GM21786 (cell line): ENCODE data around the gene GREB1.

ENCODE experiments used
- ATAC-seq: cut with Tn5 transposase; IDR thresholded peaks from one replicate; pipeline ENCODE4 v1.9.1; 2021; ENCODE audit not compliant: unreplicated experiment

Gene GREB1

DNA sequence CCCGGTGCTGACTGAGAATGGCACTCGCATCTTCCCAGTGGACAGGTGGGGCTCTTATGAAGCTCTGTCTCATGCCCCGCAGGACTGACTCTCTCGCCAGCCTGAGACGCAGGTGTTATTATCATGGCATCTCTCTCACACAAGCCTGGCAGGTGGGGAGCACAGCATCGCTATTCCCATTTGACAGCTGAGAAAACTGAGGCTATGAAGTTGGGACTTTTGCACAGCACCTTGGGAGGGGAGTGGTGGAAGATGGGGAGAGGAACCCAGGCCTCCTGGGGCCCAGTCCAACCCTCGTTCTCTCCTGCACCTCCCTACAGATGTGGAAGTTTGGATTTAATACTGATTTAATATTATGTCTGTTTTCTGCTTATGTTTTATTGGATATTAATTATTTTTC lies 145.2 kb downstream of the GREB1 start:
- ATAC-seq: no peak

DNA sequence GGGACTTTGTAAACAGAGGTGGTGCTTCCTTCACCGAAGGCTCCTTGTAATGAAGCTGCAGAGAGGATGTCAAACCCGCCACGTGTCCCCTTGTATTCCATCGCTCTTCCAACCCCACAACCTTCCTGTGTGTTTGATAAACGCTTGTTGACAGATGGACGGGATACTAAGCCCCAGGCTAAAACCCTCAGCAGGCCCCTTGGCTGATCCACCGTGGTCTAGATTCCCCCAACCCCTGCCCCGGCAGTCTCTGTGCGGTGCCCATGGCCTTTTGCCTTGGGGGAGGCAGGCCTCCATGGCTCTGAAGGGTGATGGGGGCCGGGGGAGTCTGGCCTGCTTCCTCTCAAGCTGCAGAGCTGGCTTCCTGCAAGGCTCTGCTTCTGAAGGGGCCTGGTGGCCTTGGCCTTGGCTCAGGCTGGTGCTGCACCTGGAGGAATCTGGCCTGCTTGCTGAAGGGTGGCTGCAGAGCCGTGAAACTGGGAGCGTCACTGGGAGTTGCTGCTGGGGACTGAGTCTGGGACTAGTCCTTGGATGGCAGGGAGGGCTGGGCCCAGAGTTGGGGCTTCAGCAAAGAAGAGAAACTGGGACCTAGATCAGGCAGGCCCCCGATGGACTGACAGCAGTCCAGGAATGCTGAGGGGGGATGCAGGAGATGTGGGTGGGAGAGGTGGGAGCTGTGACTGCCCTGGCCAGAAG lies 145.8 kb downstream of the GREB1 start:
- ATAC-seq: no peak

DNA sequence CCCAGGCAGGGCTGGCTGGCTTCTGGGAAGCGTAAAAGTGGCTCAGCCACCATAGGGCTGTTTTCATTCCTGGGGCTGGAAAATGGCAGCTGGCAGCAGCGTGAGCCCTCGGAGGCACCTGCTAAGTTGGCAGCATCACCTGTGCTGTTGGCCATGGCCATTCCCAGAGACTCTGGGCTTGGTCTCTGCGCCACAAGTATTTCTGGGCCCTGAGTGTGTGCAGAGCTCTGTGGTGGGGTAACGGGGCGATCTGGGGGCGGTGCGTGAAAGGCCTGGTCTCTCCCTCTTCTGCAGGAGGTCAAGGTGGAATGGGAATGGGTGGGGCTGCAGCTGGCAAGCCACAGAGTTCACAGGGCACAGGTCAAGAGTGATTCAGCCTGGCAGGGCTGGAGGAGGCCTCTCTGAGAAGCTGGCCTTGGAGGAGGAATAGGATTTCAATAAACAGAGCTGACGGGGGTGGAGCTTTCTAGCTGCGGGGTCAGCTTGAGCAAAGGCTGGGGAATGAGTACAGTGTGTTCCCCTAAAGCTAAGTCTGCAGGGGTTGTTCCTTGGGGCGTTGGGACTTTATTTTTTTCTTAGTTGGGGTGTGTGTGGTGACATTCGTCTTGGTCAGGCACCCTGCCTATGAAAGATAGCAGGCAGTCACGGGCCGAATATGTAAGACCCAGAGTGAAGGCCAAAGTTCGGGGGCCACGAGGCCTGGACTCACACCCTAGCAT lies 146.5 kb downstream of the GREB1 start:
- ATAC-seq: no peak

DNA sequence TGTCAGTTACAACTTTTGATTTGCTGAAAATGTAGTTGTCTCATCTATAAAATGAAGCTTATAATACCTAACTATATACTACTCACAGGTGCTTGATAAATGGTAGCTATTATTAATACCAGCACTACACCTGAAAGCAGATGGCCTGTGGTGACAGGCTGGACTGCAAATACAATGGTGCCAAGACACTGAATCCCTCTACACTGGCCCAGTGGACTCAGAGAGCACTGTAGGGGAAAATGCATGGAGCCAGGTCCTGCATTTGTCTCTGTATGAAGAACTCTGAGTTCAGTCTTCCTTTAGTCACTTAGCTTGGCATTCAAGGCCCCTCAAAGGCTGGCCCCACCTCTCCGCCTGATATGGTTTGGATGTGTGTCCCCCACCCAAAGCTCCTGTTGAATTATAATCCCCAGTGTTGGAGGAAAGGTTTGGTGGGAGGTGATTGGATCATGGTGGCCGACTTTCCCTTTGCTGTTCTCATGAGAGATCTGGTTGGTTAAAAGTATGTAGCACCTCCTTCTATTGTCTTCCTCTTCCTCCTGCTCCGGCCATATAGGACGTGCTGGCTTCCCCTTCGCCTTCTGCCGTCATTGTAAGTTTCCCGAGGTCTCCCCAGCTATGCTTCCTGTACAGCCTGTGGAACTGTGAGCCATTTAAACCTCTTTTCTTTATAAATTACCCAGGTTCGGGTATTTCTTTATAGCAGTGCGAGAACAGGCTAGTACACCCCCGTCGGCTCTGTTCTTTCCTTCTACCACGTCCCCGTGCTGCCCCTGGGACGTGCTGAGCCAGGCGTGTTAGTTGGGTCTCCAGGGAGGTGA lies 147.3 kb downstream of the GREB1 start:
- ATAC-seq: no peak

DNA sequence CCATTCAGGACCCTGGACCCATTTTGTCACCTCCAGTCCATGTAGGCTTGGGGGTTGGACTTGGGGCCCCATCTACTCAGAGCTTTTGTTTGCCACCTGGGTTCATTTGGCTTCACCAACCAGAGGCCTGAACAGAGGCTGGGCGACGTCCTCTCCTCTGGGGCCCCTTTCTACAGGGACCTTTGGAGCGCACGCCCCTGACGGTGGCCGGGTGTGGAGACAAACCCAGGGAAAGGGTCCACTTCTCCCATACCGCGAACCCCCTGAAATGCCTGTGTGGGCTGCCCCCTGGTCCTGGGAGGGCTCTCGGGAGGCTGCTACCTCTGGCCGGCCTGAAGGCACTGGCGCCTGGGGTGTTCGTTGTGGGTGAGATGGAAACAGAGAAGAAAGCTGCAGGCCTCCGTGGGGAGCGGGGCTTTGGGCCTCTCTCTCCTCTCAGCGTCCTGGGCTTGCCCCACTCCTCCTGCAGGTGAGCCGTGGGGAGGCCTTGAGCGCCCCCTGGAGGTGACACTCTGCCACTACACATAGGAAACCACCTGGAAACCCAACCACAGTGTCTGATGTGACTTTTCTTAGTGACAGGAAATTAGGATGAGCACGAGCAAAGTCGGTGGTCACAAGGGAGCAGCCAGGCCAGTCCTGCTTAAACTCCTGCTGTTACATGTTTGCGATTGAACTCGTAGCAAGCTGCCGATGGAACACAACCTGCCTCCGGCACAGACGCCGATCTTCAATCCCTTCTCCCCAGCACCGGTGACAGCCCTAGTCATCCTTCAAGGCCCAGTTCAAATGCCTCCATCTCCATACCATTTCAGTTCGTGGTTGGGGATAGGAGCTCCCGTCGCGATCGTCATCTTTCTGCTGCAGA lies 148.1 kb downstream of the GREB1 start:
- peak; percentile 45 for ATAC-seq

DNA sequence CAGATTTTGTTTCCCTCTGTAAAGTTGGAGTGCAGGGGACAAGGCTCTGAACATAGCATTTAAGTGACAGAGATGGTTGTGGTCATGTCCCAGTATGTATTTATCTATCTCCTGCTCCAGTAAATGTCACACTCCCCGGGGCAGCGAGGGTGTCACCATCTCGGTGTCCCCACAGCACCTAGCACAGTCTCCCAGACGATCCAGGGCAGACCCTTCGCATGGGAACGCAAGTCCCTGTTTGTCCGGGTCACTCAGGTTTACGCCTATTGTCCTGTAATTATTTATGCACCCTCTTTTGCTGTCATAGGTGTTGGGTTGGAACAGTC lies 148.7 kb downstream of the GREB1 start:
- no peak for ATAC-seq

DNA sequence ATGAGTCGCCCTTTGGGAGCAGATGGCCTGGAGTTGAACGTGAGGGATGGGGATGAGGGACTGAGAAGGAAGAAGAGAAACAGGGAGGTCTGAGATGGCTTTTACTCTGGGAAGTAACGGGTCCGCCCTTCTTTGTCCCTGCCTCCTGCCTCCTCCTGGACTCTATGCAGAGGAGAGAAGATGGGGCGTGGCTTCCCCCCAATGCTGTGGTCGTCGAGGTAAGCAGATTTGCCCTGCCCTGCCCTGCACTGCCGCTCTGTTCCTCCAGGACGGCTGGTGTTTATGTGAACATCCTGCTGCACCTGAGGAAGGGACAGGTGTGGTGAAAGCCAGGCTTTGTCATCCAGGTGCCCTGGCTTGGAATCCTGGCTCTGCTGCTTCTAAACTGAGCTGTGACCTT lies 149.6 kb downstream of the GREB1 start:
- ATAC-seq: no peak

DNA sequence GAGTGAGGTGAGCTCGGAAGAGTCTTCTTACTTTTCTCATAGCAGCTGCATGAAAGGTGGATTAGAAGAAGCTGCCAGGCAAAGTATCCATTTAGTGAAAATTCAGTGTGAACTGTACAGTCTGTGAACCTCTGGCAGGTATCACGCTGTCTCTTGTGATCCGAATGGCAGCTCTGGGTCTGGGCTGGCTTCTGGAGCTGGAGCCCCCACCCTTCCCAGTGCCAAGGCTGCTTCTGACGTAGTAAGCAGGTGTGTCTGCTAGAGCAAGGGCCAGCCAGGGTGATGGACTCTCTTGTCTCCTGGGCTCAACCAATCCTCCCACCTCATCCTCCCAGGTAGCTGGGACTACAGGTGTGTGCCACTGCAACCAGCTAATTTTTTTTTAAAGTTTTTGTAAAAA lies 150.1 kb downstream of the GREB1 start:
- no peak for ATAC-seq

DNA sequence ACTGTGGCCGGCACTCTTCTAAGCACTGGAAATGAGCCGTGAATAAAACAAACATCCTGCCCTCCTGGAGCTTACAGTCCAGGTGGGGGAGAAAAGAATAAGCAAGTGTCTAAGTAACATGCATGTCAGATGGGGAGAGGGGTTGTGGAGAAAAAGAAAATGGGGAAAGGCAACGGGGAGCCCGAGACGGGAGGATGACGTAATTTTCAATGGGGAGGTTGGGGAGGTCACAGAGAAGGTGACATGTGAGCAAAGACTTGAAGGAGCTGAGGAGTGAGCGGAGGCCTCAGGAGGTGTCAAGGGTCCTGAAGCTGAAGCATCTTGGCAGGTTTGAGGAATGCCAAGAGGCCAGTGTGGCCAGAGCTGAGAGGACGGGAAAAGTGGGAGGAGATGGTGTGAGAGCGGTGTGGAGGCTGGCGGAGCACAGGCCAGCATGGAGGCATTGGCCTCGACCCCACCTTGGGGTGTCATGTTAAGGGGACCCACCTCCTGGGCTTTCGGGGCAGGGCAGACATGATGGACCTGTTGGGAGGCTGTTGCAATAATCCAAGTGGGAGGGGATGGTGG lies 151.1 kb downstream of the GREB1 start:
- ATAC-seq: no peak

DNA sequence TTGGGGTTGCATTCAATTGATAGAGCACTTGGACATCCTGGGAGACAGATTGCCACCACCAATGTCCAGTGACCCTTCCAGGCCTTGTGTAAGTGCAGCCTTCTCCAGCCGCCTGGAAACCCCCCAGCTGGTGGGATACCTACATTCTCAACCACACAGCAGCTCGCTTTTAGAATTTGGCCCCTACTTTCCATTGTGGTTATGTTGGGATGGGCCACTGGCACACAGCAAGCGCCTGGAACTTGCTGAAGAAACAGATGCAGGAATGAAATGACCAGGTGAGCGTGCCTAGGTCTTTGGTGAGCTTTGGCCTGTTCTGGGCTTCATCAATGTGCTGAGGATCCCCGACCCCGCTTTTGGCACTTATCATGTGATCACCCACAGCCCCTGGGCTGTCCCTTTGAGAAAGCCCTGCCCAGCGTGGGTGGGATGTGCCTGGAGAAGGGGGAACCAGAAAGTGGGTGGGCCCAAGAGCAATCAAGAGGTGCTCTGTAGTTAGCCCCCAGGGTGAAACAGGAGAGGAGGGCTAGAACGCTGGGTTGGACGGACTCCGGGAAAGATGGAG lies 152.1 kb downstream of the GREB1 start:
- ATAC-seq: no peak

DNA sequence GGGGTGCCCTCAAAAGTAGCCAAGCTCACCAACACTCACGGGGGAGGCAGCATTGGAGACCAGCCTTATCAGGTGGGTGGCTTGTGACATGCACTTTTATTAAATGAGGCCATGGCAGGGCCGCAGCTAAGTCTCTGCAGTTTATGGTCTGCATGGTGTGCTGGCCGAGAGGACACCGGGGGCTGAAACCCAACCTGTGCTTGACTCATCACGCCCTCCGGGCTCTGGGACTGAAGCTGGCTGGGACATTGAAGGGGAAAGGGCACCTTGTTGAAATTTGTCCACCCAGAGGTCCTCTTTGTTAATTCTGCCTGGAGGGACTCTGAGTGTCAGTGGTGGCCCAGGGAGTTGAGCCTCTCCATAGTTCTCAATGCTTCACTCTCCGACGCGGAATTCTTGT lies 153.9 kb downstream of the GREB1 start:
- no peak for ATAC-seq

DNA sequence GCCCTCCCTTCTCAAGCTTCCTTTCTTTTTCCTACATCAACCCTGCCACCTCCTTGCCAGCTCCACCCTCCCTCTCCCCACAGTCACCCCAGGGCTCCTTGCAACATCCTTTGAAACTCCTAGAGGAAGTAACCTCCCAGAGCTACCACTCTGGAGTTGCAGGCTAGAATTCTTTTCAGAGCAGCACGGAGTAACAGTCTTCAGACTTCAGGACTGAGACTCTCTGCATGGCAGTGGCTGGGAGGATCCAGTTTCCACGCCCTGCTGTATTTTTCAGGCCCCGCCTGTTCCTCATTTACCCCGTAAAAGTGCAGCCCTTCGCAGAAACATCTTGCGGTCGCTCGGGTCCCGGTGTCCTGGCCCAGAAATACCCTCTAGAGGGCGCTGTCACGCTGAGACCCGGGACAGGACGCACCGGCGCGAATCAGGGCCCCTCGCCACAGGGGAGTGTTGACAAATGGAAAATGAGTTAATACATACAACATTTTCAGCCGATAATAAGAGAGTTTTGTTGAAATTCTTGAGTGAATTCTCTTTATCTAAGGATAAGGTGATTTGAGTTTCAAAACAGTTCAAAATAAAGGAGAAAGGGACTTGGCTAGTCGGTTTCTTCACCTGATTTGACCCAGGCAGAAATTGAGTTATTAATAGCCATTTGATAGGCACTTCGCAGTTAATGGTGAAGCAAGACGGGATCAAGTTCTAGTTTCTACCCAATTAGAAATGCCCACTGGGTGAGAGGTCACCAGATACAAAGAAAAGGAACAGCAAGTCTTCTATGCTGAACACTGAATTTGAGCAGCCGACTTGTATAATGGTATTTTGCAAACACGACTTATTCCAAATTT lies 154.6 kb downstream of the GREB1 start:
- ATAC-seq: peak; percentile 80

DNA sequence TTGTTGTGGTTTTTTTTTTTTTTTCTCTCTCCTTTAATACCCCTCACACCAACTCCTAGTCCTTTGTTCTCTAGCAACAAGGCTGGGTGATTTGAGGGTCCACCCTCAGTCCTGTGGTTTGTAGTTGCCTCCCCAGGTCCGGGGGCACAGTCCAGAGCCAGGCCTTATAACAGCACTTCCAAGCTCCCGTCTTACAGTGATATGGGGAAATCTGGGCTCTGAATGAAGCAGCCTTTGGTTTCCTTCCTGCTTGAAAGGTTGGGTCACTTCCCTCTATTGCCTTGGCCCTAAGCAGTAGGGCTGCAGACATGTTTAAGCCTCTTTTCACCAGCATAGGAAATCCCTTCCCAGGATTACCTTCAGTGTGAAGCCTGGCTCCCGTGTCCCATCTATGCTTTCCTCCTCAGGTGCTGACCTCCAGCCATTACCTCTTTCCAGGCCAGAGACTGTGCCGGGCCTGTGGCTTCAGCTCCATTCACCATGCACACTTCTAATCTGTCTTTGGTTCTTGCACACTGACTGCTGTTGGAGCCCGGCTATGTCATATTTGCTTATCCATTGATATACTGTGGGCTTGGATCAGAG lies 157.3 kb downstream of the GREB1 start:
- no peak for ATAC-seq
